NCI-H524 (cell line): ENCODE measurements around the gene GDPD3.

Experiments
- DNase-seq, 2 experiments: peaks; one replicate each; lab custom pipeline; 2025; lab: John Stamatoyannopoulos, UW

The GDPD3 gene

GRCh38 chr16:30078744-30079143 is 34.6 kb downstream of the GDPD3 start:
- DNase-seq = no peak

GRCh38 chr16:30077656-30078055 is 35.7 kb downstream of the GDPD3 start:
- no peak for DNase-seq

DNA sequence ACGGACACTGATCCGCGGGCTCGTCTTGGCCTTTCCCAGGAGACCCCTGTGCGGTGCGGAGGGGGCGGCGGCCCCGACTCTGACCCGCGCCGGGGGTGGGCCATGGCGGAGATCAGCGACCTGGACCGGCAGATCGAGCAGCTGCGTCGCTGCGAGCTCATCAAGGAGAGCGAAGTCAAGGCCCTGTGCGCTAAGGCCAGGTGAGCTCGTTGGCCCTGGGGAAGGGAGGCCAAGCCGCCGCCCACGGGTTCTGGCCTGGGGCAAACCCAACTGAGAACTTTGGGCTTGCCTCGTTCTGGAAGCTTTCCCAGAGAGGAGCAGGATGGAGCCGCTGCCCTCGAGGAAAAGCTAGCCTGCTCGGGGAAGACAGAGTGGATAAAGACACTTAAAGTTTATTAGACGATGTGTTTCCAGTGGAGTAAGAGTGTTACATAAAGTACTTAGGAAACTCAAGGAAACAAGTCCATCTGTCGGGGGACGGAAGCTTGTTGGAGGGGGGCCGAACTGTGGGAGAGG is 37.0 kb downstream of the GDPD3 start:
- no peak for DNase-seq

DNA sequence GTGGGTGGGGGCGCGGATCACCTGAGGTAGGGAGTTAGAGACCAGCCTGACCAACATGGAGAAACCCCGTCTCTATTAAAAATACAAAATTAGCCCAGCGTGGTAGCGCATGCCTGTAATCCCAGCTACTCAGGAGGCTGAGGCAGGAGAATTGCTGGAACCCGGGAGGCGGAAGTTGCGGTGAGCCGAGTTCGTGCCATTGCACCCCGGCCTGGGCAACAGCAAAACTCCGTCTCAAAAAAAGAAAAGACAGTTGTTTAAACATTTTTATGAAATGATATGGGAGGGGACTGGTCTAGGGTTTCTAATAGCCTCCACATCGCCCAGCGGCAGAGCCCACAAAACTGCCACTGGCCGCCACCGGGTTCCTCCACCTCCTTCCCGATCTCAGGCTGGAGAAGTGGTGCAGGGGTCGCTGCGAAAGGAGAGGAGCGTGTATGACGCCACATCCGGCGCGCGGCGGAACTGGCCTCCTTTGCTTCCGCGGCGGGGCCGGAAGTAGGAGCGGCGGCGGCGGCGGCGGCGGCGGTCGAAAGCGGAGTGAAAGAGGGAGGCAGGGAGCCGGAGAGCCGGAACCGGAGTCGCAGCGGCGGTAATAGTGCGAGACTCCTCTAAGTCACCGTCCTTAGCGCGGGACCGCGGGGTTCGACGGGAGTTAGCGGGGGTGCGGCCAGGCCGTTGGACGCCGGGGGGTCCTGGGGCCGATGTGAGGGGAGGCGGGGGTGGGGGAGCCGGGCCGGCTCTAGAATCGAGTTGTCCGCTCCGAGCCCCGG is 37.6 kb downstream of the GDPD3 start, which contains the start of gene PPP4C:
Gene PPP4C (plus strand): TSS at position 492 of the 773 bp plus-strand sequence. CDS start 384 bp downstream, outside the sequence.
- DNase-seq = peak; percentile 74 to 79

DNA sequence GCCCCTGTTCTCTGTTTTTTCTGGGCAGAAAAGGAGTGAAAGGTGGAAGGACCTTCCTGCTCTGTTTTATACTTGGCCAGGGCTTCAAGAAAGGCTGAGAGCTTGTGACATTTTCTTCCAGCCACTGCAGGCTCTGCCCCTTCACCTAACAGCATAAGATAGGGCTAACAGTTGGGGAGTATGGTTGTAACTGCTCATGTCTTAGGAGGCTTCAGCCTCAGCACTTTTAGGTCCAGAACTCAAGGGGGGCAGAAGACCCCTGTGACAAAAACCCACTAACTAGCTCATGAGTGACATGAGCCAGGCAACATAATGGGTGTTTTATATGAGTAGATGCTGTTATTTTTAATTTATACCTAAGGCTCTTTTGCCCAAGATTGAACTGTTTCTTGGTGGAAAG is 42.8 kb downstream of the GDPD3 start:
- no peak for DNase-seq

- DNase-seq = no peak
Observed at GRCh38 chr16:30069611-30070462, 43.5 kb downstream of the GDPD3 start.

DNA sequence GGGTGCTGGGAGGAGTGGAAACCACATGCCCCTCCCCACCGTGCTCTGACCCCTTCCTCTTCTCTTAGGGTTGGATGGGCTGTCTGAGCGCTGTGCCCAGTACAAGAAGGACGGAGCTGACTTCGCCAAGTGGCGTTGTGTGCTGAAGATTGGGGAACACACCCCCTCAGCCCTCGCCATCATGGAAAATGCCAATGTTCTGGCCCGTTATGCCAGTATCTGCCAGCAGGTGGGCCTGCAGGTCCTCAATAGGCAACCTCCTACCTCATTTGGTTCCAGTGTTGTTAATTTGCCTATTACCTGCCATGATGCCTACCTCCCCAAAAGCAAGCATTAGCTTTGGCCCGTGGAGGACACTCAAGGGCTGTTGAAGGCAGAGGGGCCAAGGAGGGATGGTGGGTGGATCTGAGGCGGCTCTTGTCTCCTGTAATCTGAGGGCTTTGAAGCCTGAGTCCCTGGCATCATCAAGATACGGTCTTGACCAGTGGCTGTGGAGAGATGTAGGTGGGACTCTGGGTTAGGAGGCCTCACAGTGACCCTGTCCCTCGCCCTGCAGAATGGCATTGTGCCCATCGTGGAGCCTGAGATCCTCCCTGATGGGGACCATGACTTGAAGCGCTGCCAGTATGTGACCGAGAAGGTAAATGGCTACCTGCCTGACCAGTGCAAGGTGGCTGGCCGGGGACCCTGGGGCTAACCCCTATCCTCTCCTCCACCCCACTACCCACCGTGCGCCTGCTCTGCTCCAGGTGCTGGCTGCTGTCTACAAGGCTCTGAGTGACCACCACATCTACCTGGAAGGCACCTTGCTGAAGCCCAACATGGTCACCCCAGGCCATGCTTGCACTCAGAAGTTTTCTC is 44.4 kb downstream of the GDPD3 start:
- peak in 1 of 2 experiments; percentile 35 for DNase-seq

DNA sequence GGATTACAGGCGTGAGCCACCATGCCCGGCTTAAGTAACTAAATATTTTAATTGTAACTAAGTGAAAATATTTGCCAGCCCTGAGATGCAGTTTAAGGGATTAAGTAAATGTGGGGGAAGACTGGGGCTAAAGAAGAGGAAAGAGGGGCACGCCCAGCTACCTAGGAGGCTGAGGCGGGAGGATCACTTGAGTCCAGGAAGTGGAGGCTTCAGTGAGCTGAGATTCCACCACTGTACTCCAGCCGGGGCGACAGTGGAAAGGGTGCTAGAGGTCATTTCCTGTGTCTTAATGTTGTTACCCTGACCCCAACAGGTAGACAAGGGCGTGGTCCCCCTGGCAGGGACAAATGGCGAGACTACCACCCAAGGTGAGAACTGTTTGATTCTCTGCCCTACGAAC is 45.0 kb downstream of the GDPD3 start:
- DNase-seq = no peak

GRCh38 chr16:30067584-30067916 is 45.8 kb downstream of the GDPD3 start:
- no peak for DNase-seq

DNA sequence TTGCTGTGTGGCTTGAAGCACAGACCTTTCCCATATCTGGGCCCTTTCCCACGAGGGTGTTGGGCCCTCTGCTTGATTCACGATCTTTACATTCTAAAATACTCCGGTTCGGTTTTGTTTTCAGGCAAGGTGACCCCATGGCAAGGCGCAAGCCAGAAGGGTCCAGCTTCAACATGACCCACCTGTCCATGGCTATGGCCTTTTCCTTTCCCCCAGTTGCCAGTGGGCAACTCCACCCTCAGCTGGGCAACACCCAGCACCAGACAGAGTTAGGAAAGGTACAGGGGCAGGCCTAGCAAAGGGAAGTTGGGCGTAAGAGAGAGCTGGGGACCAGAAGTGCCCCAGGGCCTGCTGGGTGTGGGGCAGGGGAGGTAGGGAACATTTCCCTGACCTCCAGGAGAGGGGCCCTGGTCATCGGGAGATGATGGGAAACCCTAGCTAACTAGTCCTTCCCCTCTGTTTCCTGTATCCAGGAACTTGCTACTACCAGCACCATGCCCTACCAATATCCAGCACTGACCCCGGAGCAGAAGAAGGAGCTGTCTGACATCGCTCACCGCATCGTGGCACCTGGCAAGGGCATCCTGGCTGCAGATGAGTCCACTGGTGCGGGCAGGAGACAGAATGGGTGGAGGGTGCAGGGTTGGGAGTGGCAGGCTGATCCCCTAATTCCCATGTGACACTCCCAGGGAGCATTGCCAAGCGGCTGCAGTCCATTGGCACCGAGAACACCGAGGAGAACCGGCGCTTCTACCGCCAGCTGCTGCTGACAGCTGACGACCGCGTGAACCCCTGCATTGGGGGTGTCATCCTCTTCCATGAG is 46.4 kb downstream of the GDPD3 start:
- no peak for DNase-seq

GRCh38 chr16:30065943-30066760 is 47.2 kb downstream of the GDPD3 start:
- no peak for DNase-seq

- peak; percentile 90 to 98 for DNase-seq
Observed at GRCh38 chr16:30065102-30065942, 48.0 kb downstream of the GDPD3 start, which contains the start of gene ALDOA. Gene ALDOA, plus strand, starts transcription at chr16:30065760. Its CDS starts 1,138 bp downstream, at chr16:30066898.

GRCh38 chr16:30064729-30065101 is 48.6 kb downstream of the GDPD3 start:
- peak in 1 of 2 experiments; percentile 73 for DNase-seq

- peak; percentile 62 to 91 for DNase-seq
Observed at GRCh38 chr16:30063893-30064728, 49.2 kb downstream of the GDPD3 start.

GRCh38 chr16:30063278-30063892 is 50.0 kb downstream of the GDPD3 start:
- DNase-seq = no peak

DNA sequence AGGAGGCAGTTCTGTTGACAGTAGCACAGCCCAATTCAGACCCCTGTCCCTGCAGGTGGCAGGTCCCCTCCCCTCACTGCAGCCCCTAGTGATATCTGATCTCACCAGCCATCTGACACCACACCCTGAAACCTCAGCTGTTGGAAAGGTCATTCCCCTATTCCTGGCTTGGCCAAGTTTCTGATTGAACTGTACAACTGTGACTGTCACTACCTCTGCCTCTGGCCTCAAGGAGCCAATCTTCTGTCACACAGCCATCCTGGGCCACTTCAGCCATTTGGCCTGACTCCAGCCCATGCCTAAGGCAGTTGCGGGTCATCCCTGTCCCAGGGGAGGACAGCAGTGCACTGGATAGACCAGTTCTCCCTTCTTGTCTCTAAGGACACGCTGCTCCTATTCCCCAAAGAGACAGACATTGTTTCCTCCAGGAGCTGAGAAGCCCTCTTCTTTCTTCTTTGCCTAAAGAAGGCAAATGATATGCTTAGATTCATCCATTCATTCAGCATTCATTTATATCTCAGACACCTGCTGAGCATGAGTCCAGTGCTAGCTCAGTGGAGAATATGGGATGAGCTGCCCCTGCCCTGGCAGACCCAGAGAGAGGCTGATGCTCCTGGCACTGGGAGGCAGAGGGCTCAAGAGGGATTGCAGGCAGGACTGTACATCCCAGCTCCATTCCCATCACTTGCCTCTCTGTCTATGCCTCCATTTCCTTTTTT is 52.3 kb downstream of the GDPD3 start:
- peak; percentile 82 to 88 for DNase-seq

DNA sequence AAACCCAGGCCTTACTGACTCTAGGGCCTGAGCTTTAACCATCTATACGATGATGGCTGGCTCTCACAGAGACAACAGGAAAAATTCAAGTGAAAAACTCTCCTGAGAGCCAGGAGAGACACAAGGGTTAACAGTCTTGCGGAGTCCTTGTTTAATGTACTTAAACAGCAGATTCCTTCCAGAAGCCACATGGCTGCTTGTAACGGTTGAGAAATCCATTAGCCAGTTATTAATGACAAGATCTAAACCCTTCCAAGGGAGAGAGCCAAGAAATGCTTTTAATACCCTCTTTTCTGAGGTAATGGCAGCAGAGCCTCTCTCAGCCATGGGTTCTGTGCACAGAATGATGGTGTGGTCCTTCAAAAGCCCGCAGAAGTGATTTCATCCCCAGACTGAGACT is 53.0 kb downstream of the GDPD3 start:
- DNase-seq = peak; percentile 82 to 85
